GM12878 (cell line): ENCODE data around the gene CD244. TPM values are rescaled to one million over a fixed set of nuclear protein-coding genes. Genes with fewer than 3 reads are reported as not detected.

Experiments
- ATAC-seq: fragments of 200-7000 bp; cut with Tn5 transposase; 3 replicates; pipeline ENCODE4 v1.9.1; 2020; ENCODE audit warnings: mild to moderate bottlenecking, moderate library complexity
- BruUV-seq: library from RNA; stranded (reverse); fragments of 400-500 nt; replicated peaks from 2 replicates; lab custom pipeline; 2021; lab: Mats Ljungman, UMichigan
- CTCF ChIA-PET: fragments of 300-600 bp; sonication (Branson Sonifier 250); formaldehyde crosslinking; extraction: SDS; loops from one replicate; lab custom pipeline; 2021; ENCODE audit warnings: inconsistent platforms; lab: Yijun Ruan, JAX
- POLR2A ChIA-PET: fragments of 350-600 bp; formaldehyde crosslinking; extraction: SDS; loops from one replicate; lab custom pipeline; 2021; ENCODE audit warnings: inconsistent platforms; lab: Charles Lee
- RAD21 ChIA-PET: fragments of 300-600 bp; sonication (Branson Sonifier 250); formaldehyde crosslinking; loops from one replicate; lab custom pipeline; 2023; ENCODE audit warnings: antibody characterized with exemption; ENCODE audit not compliant: unreplicated experiment; lab: Charles Lee
- SMC1A ChIA-PET: fragments of 300-600 bp; sonication (Branson Sonifier 250); formaldehyde crosslinking; loops from one replicate; lab custom pipeline; 2023; ENCODE audit not compliant: unreplicated experiment, uncharacterized antibody; lab: Charles Lee
- DNase-seq: peaks from one replicate; pipeline ENCODE4 v3.0.0-alpha.2; 2011; ENCODE audit warnings: low read depth, low spot score
- FAIRE-seq: peaks from 3 replicates; lab custom pipeline; 2011; peaks lifted over from hg19 to GRCh38; lab: Jason Lieb, UNC
- H2AFZ ChIP-seq: 2 replicates; pipeline ENCODE4 v1.6.0; 2011; ENCODE audit warnings: low read depth, low read length, control low read depth; ENCODE audit not compliant: control insufficient read depth
- H3K27ac ChIP-seq: 2 replicates; pipeline ENCODE4 v1.5.1; 2011; ENCODE audit warnings: control low read depth; ENCODE audit not compliant: control insufficient read depth, insufficient read depth
- H3K27me3 ChIP-seq, 2 experiments: replicated peaks in 1 of 2; 2 replicates each; pipeline versions ENCODE4 v1.6.0 to v1.6.1; 2011; ENCODE audit warnings: low read length in 1 of 2; ENCODE audit not compliant: control insufficient read depth in 2 of 2, insufficient read depth in 2 of 2
- H3K36me3 ChIP-seq, 2 experiments: 2 replicates each; pipeline ENCODE4 v1.5.1; 2011; ENCODE audit warnings: low read length in 1 of 2; ENCODE audit not compliant: control insufficient read depth in 2 of 2, insufficient read depth in 2 of 2
- H3K4me1 ChIP-seq: 2 replicates; pipeline ENCODE4 v1.6.1; 2011; ENCODE audit warnings: mild to moderate bottlenecking, low read length, moderate library complexity, mixed read lengths; ENCODE audit not compliant: control insufficient read depth, insufficient read depth
- H3K4me2 ChIP-seq: 2 replicates; pipeline ENCODE4 v1.6.0; 2011; ENCODE audit warnings: control low read depth; ENCODE audit not compliant: control insufficient read depth, insufficient read depth
- H3K4me3 ChIP-seq: fragments of 200-600 bp; sonication (generic); 2 replicates; pipeline ENCODE4 v1.5.1; 2016
- H3K79me2 ChIP-seq: 2 replicates; pipeline ENCODE4 v1.6.0; 2011; ENCODE audit warnings: low read length; ENCODE audit not compliant: control insufficient read depth, insufficient read depth
- H3K9ac ChIP-seq: 2 replicates; pipeline ENCODE4 v1.8.0; 2011; ENCODE audit warnings: low read length, control low read depth, mixed read lengths; ENCODE audit not compliant: control insufficient read depth, insufficient read depth
- H3K9me3 ChIP-seq: replicated peaks from 3 replicates; pipeline ENCODE4 v1.5.1; 2011; ENCODE audit warnings: mild to moderate bottlenecking, low read length; ENCODE audit not compliant: control insufficient read depth, insufficient read depth
- H4K20me1 ChIP-seq: 2 replicates; pipeline ENCODE4 v1.6.0; 2011; ENCODE audit not compliant: control insufficient read depth, insufficient read depth
- IKZF2 ChIP-seq, 2 experiments: fragments of 450-650 bp; IDR thresholded peaks; 2 replicates each; pipeline ENCODE4 v1.6.1; 2017; ENCODE audit warnings: mild to moderate bottlenecking in 2 of 2, moderate library complexity in 2 of 2
- MTA2 ChIP-seq: fragments of 450-650 bp; IDR thresholded peaks from 2 replicates; pipeline ENCODE4 v1.6.1; 2016; ENCODE audit warnings: low read depth, mild to moderate bottlenecking, moderate library complexity
- NFIC ChIP-seq: IDR thresholded peaks from 2 replicates; pipeline ENCODE4 v1.6.1; 2012; ENCODE audit warnings: low read depth, mild to moderate bottlenecking, inconsistent platforms, low read length, moderate library complexity
- POLR2A ChIP-seq: IDR thresholded peaks from 2 replicates; pipeline ENCODE4 v1.6.1; 2011; ENCODE audit warnings: low read depth, mild to moderate bottlenecking, low read length
- WGBS: methylation state at CpG from one replicate; pipeline ENCODE4 v1.1.6; 2016; ENCODE audit warnings: low lambda C conversion rate; ENCODE audit not compliant: insufficient replicate concordance, insufficient coverage; ENCODE audit errors: missing lambda C conversion rate; 5-methylcytosine and 5-hydroxymethylcytosine counted together
- in situ Hi-C: fragments of 300-500 bp; cut with MboI; formaldehyde crosslinking; loops from 9 replicates; pipeline ENCODE4 v1.14.3; 2018; ENCODE audit warnings: mixed read lengths
- intact Hi-C: fragments of 100-400 bp; cut with micrococcal nuclease; formaldehyde crosslinking; loops from one replicate; pipeline ENCODE4 v1.14.2; 2022; ENCODE audit not compliant: unreplicated experiment
- polyA plus RNA-seq, 11 experiments: library from polyadenylated mRNA; depleted of rRNA in 4 of 11; unstranded in 6 of 11; stranded (reverse) in 5 of 11; fragments of >200 nt; fragmentation: Nextera tagmentation in 4 of 11; fragmentation: Illumina TruSeq in 1 of 11; extraction: Ambion mirVana in 4 of 11; extraction: Trizol in 1 of 11; gene quantifications; 1 replicate in 1 of 11; 2 replicates in 10 of 11; pipeline versions ENCODE4 v1.2.1 to v1.2.3, GENCODE V29; 2011 to 2016; ENCODE audit warnings: inconsistent platforms in 2 of 11, missing spikeins in 2 of 11, low read depth in 1 of 11
- total RNA-seq, 4 experiments: library from RNA; depleted of rRNA in 3 of 4; stranded (reverse); fragments of >200 nt in 3 of 4; fragmentation: Illumina TruSeq in 1 of 4; extraction: Trizol in 1 of 4; gene quantifications; 2 replicates each; pipeline versions ENCODE4 v1.2.1 to v1.2.3, GENCODE V29; 2013 to 2021
- TF ChIP-seq, protein P1 (sequence below): fragments of 450-650 bp; IDR thresholded peaks from 2 replicates; pipeline ENCODE4 v1.6.1; 2017; ENCODE audit warnings: mild to moderate bottlenecking, moderate library complexity
- TF ChIP-seq, protein P2 (sequence below): fragments of 450-650 bp; IDR thresholded peaks from 2 replicates; pipeline ENCODE4 v1.6.1; 2017; ENCODE audit warnings: mild to moderate bottlenecking, moderate library complexity

Gene CD244
- total and polyA plus RNA-seq, 10 of the 15 experiments (the other 5 are each of a cell fraction or from before 2014, with no cell fraction given), result 0.24 to 13.6 (median 0.73) TPM

DNA sequence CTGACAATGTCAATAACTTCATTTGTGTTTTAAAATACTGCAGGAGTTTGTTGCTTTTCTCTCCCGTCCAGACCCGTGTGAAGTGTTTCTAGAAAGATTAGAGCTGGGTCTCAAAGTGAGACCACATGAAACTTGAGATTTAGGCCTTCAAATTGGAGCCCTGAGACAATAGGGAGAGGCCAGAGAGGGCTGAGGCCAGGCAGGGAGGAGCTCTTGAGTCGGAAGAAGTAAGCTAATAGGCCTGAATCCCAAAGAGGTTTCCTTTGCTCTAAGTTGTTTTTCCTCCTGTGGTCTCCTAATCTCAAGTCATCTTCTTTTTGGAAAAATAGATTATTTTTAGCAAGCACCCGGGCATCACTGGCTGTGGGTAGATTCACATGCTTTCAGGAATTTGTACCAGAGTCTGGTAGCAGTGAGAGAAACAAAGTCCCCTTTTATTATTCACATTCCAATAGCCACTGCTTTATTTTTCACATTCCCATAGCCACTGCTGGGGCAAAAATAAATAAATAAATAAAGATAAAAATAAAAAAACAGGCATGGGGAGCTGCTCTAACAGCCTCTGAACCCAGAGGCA lies 25.6 kb downstream of the CD244 start:
- in situ Hi-C loops (loop anchor here (5.0 kb wide), 1 partner anchor 115 kb away; the partner anchor contains the start of gene ITLN2), intact Hi-C loops (no loop called here)
- Histone ChIP-seq H3K4me1 (peaks cover 28% of the 10 kb centered on the region), H3K27ac (peak overlapping the region; percentile 87), H3K27me3 (no peaks in the 10 kb centered on the region), H3K4me3 (no peak overlapping the region), H2AFZ (peak overlapping the region; percentile 80)
- ChIA-PET RAD21 (interaction anchor here (0.6 to 10.9 kb wide), 27 partner anchors 10 to 153 kb away, joined by 3 to 193 read pairs (median 6); partner anchors contain the start of genes CD244, CD48, ITLN1 and ITLN2), CTCF (interaction anchor here (0.7 to 8.2 kb wide), 35 partner anchors 11 to 261 kb away, joined by 3 to 349 read pairs (median 6); partner anchors contain the start of genes CD244, ITLN1, ITLN2 and KLHDC9)
- BruUV-seq, result no TSS peak
- DNase-seq, result no peak
- TF ChIP-seq MTA2, result no peak
- no peak for TF ChIP-seq NFIC
- TF ChIP-seq, all 136 proteins: peak for 0
- POLR2A ChIA-PET, result interaction anchor here (0.8 to 2.5 kb wide), 8 partner anchors 13 to 232 kb away, joined by 3 to 7 read pairs (median 4); partner anchors contain the start of genes ARHGAP30, CD244 and LY9
- no peaks in the 10 kb centered on the region for H3K9me3 ChIP-seq
- no peaks in the 10 kb centered on the region for H3K79me2 ChIP-seq
- H3K36me3 ChIP-seq, result no peaks in the 10 kb centered on the region
- FAIRE-seq (no peak), ATAC-seq (no peak)
- peak overlapping the region; percentile 66 for H3K4me2 ChIP-seq
- WGBS, result 49% methylated on average over 4 of the region's 4 CpGs
- H3K9ac ChIP-seq, result no peak overlapping the region
- SMC1A ChIA-PET, result interaction anchor here (0.7 to 13.0 kb wide), 37 partner anchors 10 to 299 kb away, joined by 3 to 229 read pairs (median 4); partner anchors contain the start of genes CD244, ITLN1, ITLN2 and KLHDC9
- no peaks in the 10 kb centered on the region for H4K20me1 ChIP-seq

DNA sequence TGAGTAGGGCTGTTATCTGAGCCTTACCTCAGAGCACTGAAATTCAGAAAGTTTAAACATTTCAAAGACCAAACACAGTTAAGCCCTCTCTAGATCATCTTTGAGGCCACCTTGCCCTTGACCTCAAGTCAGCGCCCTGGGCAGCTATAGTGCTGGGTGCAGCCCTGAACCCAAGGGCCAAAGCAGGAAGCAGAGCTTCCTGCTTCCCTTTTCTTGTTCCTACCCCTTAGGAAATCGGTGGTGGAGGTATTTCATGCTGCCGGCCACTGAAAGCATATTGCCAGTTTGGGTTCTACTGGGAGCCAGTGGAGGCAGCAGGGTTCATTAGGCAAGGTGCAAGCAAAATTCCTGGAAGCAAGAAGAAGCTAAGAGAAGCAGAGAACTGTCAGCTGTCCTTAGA lies 26.1 kb downstream of the CD244 start:
- H3K4me1 ChIP-seq, result peaks cover 28% of the 10 kb centered on the region
- TF ChIP-seq IKZF2 (IDR thresholded peaks at IDR 0.05), result no peak
- no peak for TF ChIP-seq POLR2A
- TF ChIP-seq, protein P1, sequence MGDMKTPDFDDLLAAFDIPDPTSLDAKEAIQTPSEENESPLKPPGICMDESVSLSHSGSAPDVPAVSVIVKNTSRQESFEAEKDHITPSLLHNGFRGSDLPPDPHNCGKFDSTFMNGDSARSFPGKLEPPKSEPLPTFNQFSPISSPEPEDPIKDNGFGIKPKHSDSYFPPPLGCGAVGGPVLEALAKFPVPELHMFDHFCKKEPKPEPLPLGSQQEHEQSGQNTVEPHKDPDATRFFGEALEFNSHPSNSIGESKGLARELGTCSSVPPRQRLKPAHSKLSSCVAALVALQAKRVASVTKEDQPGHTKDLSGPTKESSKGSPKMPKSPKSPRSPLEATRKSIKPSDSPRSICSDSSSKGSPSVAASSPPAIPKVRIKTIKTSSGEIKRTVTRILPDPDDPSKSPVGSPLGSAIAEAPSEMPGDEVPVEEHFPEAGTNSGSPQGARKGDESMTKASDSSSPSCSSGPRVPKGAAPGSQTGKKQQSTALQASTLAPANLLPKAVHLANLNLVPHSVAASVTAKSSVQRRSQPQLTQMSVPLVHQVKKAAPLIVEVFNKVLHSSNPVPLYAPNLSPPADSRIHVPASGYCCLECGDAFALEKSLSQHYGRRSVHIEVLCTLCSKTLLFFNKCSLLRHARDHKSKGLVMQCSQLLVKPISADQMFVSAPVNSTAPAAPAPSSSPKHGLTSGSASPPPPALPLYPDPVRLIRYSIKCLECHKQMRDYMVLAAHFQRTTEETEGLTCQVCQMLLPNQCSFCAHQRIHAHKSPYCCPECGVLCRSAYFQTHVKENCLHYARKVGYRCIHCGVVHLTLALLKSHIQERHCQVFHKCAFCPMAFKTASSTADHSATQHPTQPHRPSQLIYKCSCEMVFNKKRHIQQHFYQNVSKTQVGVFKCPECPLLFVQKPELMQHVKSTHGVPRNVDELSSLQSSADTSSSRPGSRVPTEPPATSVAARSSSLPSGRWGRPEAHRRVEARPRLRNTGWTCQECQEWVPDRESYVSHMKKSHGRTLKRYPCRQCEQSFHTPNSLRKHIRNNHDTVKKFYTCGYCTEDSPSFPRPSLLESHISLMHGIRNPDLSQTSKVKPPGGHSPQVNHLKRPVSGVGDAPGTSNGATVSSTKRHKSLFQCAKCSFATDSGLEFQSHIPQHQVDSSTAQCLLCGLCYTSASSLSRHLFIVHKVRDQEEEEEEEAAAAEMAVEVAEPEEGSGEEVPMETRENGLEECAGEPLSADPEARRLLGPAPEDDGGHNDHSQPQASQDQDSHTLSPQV, result no peak
- TF ChIP-seq, protein P2, sequence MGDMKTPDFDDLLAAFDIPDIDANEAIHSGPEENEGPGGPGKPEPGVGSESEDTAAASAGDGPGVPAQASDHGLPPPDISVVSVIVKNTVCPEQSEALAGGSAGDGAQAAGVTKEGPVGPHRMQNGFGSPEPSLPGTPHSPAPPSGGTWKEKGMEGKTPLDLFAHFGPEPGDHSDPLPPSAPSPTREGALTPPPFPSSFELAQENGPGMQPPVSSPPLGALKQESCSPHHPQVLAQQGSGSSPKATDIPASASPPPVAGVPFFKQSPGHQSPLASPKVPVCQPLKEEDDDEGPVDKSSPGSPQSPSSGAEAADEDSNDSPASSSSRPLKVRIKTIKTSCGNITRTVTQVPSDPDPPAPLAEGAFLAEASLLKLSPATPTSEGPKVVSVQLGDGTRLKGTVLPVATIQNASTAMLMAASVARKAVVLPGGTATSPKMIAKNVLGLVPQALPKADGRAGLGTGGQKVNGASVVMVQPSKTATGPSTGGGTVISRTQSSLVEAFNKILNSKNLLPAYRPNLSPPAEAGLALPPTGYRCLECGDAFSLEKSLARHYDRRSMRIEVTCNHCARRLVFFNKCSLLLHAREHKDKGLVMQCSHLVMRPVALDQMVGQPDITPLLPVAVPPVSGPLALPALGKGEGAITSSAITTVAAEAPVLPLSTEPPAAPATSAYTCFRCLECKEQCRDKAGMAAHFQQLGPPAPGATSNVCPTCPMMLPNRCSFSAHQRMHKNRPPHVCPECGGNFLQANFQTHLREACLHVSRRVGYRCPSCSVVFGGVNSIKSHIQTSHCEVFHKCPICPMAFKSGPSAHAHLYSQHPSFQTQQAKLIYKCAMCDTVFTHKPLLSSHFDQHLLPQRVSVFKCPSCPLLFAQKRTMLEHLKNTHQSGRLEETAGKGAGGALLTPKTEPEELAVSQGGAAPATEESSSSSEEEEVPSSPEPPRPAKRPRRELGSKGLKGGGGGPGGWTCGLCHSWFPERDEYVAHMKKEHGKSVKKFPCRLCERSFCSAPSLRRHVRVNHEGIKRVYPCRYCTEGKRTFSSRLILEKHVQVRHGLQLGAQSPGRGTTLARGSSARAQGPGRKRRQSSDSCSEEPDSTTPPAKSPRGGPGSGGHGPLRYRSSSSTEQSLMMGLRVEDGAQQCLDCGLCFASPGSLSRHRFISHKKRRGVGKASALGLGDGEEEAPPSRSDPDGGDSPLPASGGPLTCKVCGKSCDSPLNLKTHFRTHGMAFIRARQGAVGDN, result no peak
- no peaks in the 10 kb centered on the region for H3K36me3 ChIP-seq
- ChIA-PET RAD21 (interaction anchor here (0.6 to 10.9 kb wide), 29 partner anchors 10 to 154 kb away, joined by 3 to 193 read pairs (median 6); partner anchors contain the start of genes CD244, CD48, ITLN1 and ITLN2), CTCF (interaction anchor here (0.7 to 8.2 kb wide), 36 partner anchors 7 to 261 kb away, joined by 3 to 349 read pairs (median 6); partner anchors contain the start of genes CD244, ITLN1, ITLN2 and KLHDC9), POLR2A (interaction anchor here (0.5 to 1.8 kb wide), 8 partner anchors 14 to 233 kb away, joined by 3 to 7 read pairs (median 4); partner anchors contain the start of genes ARHGAP30 and LY9), SMC1A (interaction anchor here (0.8 to 13.0 kb wide), 37 partner anchors 10 to 300 kb away, joined by 3 to 229 read pairs (median 6); partner anchors contain the start of genes CD244, ITLN1, ITLN2 and KLHDC9)
- no peaks in the 10 kb centered on the region for H3K27me3 ChIP-seq
- H3K27ac ChIP-seq, result peak overlapping the region; percentile 87; the same call in 1 of the 2 replicates
- H3K9me3 ChIP-seq, result no peaks in the 10 kb centered on the region
- H3K4me3 ChIP-seq, result no peak overlapping the region
- intact Hi-C loops, result no loop called here
- no peaks in the 10 kb centered on the region for H4K20me1 ChIP-seq
- peak overlapping the region; percentile 80 for H2AFZ ChIP-seq
- no peak for ATAC-seq
- DNase-seq, result no peak
- in situ Hi-C loops, result loop anchor here (5.0 kb wide), 1 partner anchor 116 kb away; the partner anchor contains the start of gene ITLN2
- no TSS peak for BruUV-seq
- H3K79me2 ChIP-seq, result no peaks in the 10 kb centered on the region
- H3K4me2 ChIP-seq, result no peak overlapping the region
- FAIRE-seq, result no peak
- no peak overlapping the region for H3K9ac ChIP-seq
- WGBS, result 32% methylated on average over 3 of the region's 3 CpGs
